CD14-positive monocyte (primary cell): ENCODE data around the gene BMX. TPM values are rescaled to one million over a fixed set of nuclear protein-coding genes. Genes with fewer than 3 reads are reported as not detected.
A peak's percentile ranks its signal among the peaks of the same experiment; 100 is the strongest.

Experiments
- DNase-seq, 3 donors: peaks; one replicate each; pipeline ENCODE4 v3.0.0-alpha.2; 2011 to 2022
- H2AFZ ChIP-seq: 2 replicates; pipeline ENCODE4 v1.6.0; 2012; ENCODE audit warnings: mild to moderate bottlenecking, low read depth, low read length, inconsistent platforms; ENCODE audit not compliant: insufficient read depth, poor library complexity, severe bottlenecking
- H3K27ac ChIP-seq, 2 donors: 1 replicate in 1 of 2; 2 replicates in 1 of 2; pipeline ENCODE4 v1.5.1; 2012 to 2013; ENCODE audit warnings: low read length in 2 of 2, control low read depth in 1 of 2, inconsistent platforms in 1 of 2, low read depth in 1 of 2, mild to moderate bottlenecking in 1 of 2
- H3K27me3 ChIP-seq, 2 donors: one replicate each; pipeline versions ENCODE4 v1.6.0 to v1.6.1; 2011 to 2013; ENCODE audit warnings: low read length in 2 of 2; ENCODE audit not compliant: control insufficient read depth in 2 of 2, insufficient read depth in 2 of 2
- H3K36me3 ChIP-seq, 2 donors: replicated peaks in 1 of 2; 1 replicate in 1 of 2; 2 replicates in 1 of 2; pipeline versions ENCODE4 v1.5.1 to v1.6.1; 2012 to 2013; ENCODE audit warnings: low read length in 2 of 2, control low read depth in 1 of 2, inconsistent platforms in 1 of 2, mild to moderate bottlenecking in 1 of 2; ENCODE audit not compliant: insufficient read depth in 2 of 2, control insufficient read depth in 1 of 2
- H3K4me1 ChIP-seq, 2 donors: 1 replicate in 1 of 2; 2 replicates in 1 of 2; pipeline versions ENCODE4 v1.5.1 to v1.6.1; 2012 to 2013; ENCODE audit warnings: low read length in 2 of 2, control low read depth in 1 of 2, inconsistent platforms in 1 of 2, mild to moderate bottlenecking in 1 of 2, moderate library complexity in 1 of 2; ENCODE audit not compliant: insufficient read depth in 2 of 2, control insufficient read depth in 1 of 2
- H3K4me2 ChIP-seq: replicated peaks from 2 replicates; pipeline ENCODE3; 2012; ENCODE audit warnings: low read length, moderate library complexity, mild to moderate bottlenecking; ENCODE audit not compliant: poor library complexity, severe bottlenecking; ENCODE audit errors: extremely low read depth
- H3K4me3 ChIP-seq, 3 experiments: fragments of 200-600 bp in 1 of 3; sonication (generic) in 1 of 3; replicated peaks in 1 of 3; 1 replicate in 2 of 3; 2 replicates in 1 of 3; pipeline ENCODE4 v1.5.1; 2011 to 2013; ENCODE audit warnings: low read length in 3 of 3, mild to moderate bottlenecking in 3 of 3, control low read depth in 2 of 3, low read depth in 2 of 3, inconsistent platforms in 1 of 3, moderate library complexity in 1 of 3
- H3K79me2 ChIP-seq: 2 replicates; pipeline ENCODE4 v1.6.0; 2012; ENCODE audit warnings: mild to moderate bottlenecking, control low read depth, inconsistent platforms, low read length, moderate library complexity; ENCODE audit not compliant: insufficient read depth
- H3K9ac ChIP-seq: 2 replicates; pipeline ENCODE4 v1.6.0; 2017; ENCODE audit warnings: low read length, mild to moderate bottlenecking; ENCODE audit not compliant: insufficient read depth, poor library complexity, severe bottlenecking
- H3K9me3 ChIP-seq, 2 donors: replicated peaks in 1 of 2; 1 replicate in 1 of 2; 2 replicates in 1 of 2; pipeline versions ENCODE4 v1.5.1 to v1.6.1; 2012 to 2013; ENCODE audit warnings: low read length in 2 of 2, control low read depth in 1 of 2; ENCODE audit not compliant: control insufficient read depth in 1 of 2, insufficient read depth in 1 of 2
- H4K20me1 ChIP-seq: 2 replicates; pipeline ENCODE4 v1.6.0; 2012; ENCODE audit warnings: mild to moderate bottlenecking, low read length, control low read depth, moderate library complexity; ENCODE audit not compliant: insufficient read depth
- H3K27ac Mint-ChIP-seq, 7 donors: one replicate each; pipeline ENCODE4 v1.8.0; 2020; ENCODE audit warnings: mild to moderate bottlenecking in 7 of 7, mixed read lengths in 7 of 7, moderate library complexity in 6 of 7, inconsistent platforms in 2 of 7
- H3K27me3 Mint-ChIP-seq, 3 donors: one replicate each; pipeline ENCODE4 v1.8.0; 2021 to 2022; ENCODE audit warnings: low read depth in 3 of 3, mild to moderate bottlenecking in 3 of 3, mixed read lengths in 3 of 3, moderate library complexity in 3 of 3, inconsistent platforms in 1 of 3
- H3K36me3 Mint-ChIP-seq, 2 donors: one replicate each; pipeline ENCODE4 v1.8.0; 2020; ENCODE audit warnings: mixed read lengths in 2 of 2, inconsistent platforms in 1 of 2, mild to moderate bottlenecking in 1 of 2
- H3K4me1 Mint-ChIP-seq: one replicate; pipeline ENCODE4 v1.8.0; 2020; ENCODE audit warnings: mild to moderate bottlenecking, mixed read lengths
- H3K4me3 Mint-ChIP-seq, 2 donors: one replicate each; pipeline ENCODE4 v1.8.0; 2020; ENCODE audit warnings: mild to moderate bottlenecking in 2 of 2, mixed read lengths in 2 of 2, moderate library complexity in 1 of 2
- H3K9me3 Mint-ChIP-seq, 7 donors: one replicate each; pipeline ENCODE4 v1.8.0; 2020 to 2022; ENCODE audit warnings: mixed read lengths in 7 of 7, mild to moderate bottlenecking in 6 of 7, moderate library complexity in 6 of 7, inconsistent platforms in 2 of 7
- WGBS: methylation state at CpG from one replicate; pipeline ENCODE4 v1.1.5; 2013; ENCODE audit warnings: missing lambda C conversion rate; ENCODE audit not compliant: insufficient coverage; 5-methylcytosine and 5-hydroxymethylcytosine counted together
- intact Hi-C, 2 donors: fragments of 100-400 bp; cut with micrococcal nuclease; formaldehyde crosslinking; loops; one replicate each; pipeline versions ENCODE4 v1.15.0 to v1.15.1; 2023
- polyA plus RNA-seq, 3 donors: library from polyadenylated mRNA; depleted of rRNA in 1 of 3; unstranded in 2 of 3; stranded (reverse) in 1 of 3; fragments of 300-500 nt in 2 of 3; fragments of >200 nt in 1 of 3; fragmentation: Illumina TruSeq in 2 of 3; gene quantifications; 1 replicate in 2 of 3; 2 replicates in 1 of 3; pipeline ENCODE4 v1.2.3, GENCODE V29; 2012 to 2021
- TF ChIP-seq, protein P1 (sequence below): fragments of 200-600 bp; IDR thresholded peaks from one replicate; pipeline ENCODE4 v1.8.0; 2022; ENCODE audit warnings: antibody characterized with exemption, mild to moderate bottlenecking

BMX gene
- polyA plus RNA-seq, 3 donors = 0.15 to 0.26 (median 0.22) TPM

DNA sequence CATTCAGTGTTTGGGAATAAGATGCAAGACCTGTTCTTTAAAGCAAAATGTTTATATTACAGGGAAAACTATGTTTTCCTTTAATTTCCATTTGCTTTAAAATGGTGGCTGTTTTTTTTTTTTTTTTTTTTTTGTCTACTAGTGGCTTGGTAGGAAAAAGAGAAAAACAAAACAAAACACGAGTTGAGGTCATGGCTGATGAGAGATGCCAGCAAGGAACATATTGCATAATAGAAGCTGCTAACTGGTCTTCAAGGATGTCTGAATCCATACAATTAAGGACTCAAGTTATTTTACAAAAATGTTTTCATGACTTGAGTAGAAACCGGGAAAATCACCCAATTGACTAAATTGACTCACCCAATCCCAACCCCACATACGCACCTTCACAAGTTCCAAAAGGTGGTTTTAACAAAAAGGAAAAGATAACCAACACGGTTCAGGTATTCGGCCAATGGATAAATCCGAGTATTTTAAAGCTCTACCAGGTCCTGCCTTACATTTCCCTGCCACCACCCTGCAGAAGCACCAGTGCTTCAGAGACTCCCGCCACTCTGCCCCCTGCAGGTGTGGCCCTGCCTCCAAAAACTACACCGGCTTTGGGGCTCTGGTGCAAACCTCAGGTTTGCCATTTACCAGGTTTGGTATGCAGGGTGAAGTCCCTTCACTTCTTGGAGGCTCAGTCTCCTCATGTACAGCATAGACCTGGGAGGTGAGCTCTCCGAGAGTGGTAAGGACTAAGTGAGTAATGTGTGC, 34.5 kb upstream of the BMX start:
- H3K27me3 ChIP-seq = peaks cover 0 to 39% of the 10 kb centered on the region in 2 donors
- H3K4me3 ChIP-seq = no peak overlapping the region
- no peak overlapping the region for H2AFZ ChIP-seq
- no peak overlapping the region for H3K9ac ChIP-seq
- no peak overlapping the region for H3K27ac Mint-ChIP-seq
- H3K79me2 ChIP-seq = no peaks in the 10 kb centered on the region
- no peak overlapping the region for H3K4me3 Mint-ChIP-seq
- intact Hi-C loops = loop anchor here in 1 of 2 donors (10.0 kb wide), 1 partner anchor 121 kb away; no protein-coding TSS in a partner anchor
- no peaks in the 10 kb centered on the region for H3K36me3 ChIP-seq
- no peak for DNase-seq
- WGBS = 100% methylated on average over 2 of the region's 9 CpGs
- peaks cover 3% of the 10 kb centered on the region for H3K4me1 Mint-ChIP-seq
- TF ChIP-seq, protein P1, sequence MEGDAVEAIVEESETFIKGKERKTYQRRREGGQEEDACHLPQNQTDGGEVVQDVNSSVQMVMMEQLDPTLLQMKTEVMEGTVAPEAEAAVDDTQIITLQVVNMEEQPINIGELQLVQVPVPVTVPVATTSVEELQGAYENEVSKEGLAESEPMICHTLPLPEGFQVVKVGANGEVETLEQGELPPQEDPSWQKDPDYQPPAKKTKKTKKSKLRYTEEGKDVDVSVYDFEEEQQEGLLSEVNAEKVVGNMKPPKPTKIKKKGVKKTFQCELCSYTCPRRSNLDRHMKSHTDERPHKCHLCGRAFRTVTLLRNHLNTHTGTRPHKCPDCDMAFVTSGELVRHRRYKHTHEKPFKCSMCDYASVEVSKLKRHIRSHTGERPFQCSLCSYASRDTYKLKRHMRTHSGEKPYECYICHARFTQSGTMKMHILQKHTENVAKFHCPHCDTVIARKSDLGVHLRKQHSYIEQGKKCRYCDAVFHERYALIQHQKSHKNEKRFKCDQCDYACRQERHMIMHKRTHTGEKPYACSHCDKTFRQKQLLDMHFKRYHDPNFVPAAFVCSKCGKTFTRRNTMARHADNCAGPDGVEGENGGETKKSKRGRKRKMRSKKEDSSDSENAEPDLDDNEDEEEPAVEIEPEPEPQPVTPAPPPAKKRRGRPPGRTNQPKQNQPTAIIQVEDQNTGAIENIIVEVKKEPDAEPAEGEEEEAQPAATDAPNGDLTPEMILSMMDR = no peak
- no peaks in the 10 kb centered on the region for H3K9me3 ChIP-seq
- H3K36me3 Mint-ChIP-seq = no peaks in the 10 kb centered on the region
- H3K27me3 Mint-ChIP-seq = peaks cover 0 to 29% (median 0%) of the 10 kb centered on the region in 3 donors
- no peaks in the 10 kb centered on the region for H4K20me1 ChIP-seq
- H3K9me3 Mint-ChIP-seq = peaks cover 0 to 2% (median 0%) of the 10 kb centered on the region in 7 donors
- H3K4me2 ChIP-seq = no peak overlapping the region
- H3K27ac ChIP-seq = no peak overlapping the region
- H3K4me1 ChIP-seq = no peaks in the 10 kb centered on the region

DNA sequence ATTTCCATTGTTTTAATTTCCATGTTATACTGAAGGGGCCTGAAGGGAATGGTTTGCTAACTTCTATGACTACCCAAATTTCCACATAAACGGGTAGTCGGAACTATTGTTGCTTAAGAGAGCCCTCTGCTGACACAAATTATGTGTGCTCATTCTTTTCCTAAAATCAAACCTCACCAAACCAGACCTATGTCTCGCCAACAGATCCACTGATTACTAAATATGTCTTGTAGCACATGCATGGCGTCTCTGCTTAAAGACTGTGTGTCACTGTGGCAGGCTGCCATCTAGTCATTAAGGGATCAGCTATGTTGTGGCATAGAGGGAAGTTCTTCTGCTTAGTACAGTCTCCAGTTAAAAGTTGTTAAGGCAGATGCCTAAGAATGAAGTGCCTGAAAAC, 32.6 kb upstream of the BMX start:
- Mint-ChIP-seq H3K9me3 (peaks cover 0 to 2% (median 0%) of the 10 kb centered on the region in 7 donors), H3K36me3 (no peaks in the 10 kb centered on the region), H3K27ac (peak overlapping the region in 1 of 7 donors; percentile 37), H3K4me3 (no peak overlapping the region), H3K4me1 (peaks cover 8% of the 10 kb centered on the region), H3K27me3 (peaks cover 0 to 32% (median 0%) of the 10 kb centered on the region in 3 donors)
- TF ChIP-seq, protein P1 = peak; percentile 27
- Histone ChIP-seq H3K9ac (no peak overlapping the region), H3K4me3 (no peak overlapping the region), H3K4me1 (no peaks in the 10 kb centered on the region), H3K27ac (no peak overlapping the region), H3K79me2 (no peaks in the 10 kb centered on the region), H3K36me3 (no peaks in the 10 kb centered on the region), H2AFZ (no peak overlapping the region), H3K4me2 (no peak overlapping the region), H3K27me3 (peaks cover 0 to 40% of the 10 kb centered on the region in 2 donors), H4K20me1 (no peaks in the 10 kb centered on the region), H3K9me3 (no peaks in the 10 kb centered on the region)
- DNase-seq = peak; percentile 45 to 58 (median 50)
- no CpG with 5 or more reads among the region's 4 CpGs for WGBS
- intact Hi-C loops = loop anchor here in 1 of 2 donors (10.0 kb wide), 1 partner anchor 123 kb away; no protein-coding TSS in a partner anchor
